ENCODE measurements around the gene MAGI2.

MAGI2 gene

DNA sequence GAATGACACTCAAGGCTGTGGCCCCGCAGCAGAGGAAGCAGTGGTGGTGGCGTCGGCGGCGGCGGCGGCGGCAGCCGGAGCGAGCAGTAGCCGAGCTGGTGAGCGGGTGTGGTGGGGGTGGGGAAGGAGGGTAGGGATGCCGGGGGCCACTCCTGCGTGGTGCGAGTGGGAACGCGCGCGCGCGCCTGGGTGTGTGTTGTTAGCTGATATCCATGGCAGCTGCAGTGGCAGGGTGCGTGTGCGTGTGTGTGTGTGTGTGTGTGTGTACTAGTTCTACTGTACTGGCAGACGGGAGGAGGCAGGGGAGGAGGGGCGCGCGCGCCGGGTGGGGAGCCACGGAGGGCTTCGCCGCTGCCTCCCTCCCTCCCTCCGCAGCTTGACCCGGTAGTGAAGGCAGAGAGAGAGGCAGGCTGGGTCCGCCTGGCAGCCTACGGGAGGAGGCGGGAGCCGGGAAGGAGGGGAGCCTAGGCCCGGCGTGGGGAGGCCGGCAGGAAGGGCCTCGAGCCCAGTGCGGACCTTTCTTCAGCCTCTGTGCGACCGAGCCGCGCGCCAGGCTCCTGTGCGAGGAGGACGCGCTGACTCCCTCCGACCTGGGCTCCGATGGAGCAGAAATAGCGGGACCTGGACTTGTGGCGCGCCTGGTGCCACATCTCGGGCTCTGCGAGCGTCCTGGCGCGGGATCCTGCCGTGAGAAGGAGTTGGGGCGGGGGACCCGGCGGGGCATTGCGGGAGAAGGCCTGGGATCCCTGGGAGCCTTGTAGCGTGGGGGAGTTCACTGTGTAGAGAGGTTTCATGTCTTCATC, at the start of gene MAGI2:
MAGI2 (minus strand) TSS at position 110 of the 803 bp plus-strand sequence. CDS start 347 bp downstream, outside the sequence.
- DNase-seq, result no peak

DNA sequence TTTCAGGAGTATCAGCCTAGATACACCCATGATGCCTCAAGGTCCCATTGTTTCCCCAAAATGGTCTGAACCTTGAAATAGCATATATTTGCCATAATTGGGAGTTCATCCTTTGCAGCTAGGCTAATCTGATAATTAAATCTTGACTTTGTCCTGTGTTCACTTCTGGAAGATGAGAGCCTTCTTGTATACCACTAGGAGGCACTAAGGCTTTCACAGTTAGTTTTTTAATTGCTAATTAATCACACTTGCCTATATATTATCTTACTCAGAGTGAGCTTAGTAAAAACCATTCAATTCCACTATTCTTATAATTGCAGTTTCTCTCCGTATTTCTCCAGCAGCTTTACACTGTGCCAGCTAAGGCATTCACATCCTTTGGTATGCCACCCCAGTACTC, 48.7 kb upstream of the MAGI2 start:
- DNase-seq, result no peak

DNA sequence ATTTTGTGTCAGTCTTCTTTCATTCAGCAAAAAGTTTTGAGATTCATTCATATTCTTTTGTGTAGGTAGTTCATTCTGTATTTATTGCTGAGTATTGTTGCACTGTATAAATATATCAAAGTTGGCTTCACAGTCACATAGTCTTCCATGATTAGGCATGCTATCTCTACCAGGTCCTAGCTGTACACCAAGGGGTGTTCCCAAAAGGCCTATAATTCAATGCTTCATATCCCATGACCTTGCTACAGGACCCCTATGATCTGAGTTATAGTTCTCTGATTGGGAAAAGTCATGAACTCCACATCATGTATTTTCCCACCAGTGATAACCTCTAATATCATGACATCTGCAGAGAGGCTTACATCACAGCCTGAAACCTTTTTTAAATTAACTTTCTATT, 47.3 kb upstream of the MAGI2 start:
- no peak for DNase-seq

DNA sequence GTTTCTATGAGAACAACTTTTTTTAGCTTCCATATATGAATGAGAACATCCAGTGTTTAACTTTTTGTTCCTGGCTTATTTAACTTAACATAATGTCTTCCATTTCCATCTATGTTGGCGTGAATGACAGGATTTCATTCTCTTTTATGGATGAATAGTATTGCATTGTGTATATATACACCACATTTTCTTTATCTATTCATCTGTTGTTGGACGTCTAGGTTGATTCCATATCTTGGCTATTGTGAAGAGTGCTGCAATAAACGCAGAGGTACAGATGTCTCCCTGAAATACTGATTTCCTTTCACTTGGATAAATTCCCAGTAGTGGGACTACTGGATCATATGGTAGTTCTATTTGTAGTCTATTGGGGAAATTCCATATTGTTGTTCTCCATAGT, 44.3 kb upstream of the MAGI2 start:
- no peak for DNase-seq

DNA sequence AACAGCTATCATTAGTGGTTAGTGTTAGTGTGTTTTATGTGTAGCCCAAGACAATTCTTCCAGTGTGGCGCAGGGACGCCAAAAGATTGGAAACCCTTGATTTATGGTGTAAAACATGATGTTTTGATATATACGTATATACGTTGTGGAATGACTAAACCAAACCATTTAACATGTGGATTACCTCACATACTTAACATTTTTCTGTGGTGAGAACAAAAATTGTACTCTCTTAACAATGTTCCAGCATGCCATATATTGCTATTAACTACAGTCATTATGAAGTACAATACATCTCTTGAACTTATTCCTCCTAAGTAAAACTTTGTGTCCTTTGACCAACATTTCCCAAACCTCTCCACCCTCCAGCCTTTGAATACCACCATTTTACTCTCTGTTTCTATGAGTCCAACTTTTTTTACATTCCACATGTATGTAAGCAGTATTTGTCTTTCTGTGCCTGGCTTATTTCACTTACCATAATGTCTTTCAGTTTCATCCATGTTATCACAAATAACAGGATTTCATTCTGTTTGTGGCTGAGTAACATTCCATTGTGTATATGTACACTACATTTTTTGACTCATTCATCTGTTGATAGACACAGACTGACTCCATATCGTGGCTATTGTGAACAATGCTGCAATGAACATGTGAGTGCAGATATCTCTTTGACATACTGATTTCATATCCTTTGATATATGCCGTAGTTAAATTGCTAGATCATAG, 42.2 kb upstream of the MAGI2 start:
- no peak for DNase-seq

DNA sequence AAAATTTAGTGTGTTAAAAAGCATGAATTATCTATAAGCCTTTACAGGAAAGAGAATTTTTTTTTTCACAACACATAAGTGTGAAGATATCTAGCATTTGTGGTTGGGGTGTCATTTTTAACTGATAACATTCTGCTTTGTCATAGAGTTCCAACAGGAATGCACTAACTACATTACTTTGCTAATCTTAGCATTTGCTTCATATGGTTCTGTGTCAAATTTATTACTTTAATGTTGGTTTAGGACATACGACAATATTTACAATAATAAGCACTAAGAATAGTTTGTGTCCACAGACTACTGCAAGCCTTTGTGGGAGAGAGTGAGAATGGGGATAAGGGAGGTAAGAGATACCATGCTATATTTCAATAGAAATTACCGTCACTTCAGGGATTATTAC, 40.6 kb upstream of the MAGI2 start:
- no peak for DNase-seq

DNA sequence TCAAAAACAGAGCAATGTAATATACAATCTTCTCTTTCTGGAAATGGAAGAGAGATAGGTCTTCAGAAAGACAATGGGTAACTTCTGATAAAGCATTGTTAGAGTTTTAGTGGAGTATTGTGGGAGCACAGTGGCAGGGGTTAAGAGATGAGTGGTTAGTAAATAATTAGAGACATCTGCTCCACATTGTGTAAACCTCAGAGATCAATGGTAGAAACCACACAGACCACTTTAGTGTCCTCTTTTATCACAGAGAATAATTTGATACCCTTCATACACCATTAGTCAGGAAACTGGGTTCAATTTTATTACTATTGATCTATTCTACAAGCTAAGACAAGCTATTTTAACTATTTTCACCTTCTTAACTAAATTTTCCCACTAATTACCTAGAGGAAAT, 35.9 kb upstream of the MAGI2 start:
- no peak for DNase-seq

DNA sequence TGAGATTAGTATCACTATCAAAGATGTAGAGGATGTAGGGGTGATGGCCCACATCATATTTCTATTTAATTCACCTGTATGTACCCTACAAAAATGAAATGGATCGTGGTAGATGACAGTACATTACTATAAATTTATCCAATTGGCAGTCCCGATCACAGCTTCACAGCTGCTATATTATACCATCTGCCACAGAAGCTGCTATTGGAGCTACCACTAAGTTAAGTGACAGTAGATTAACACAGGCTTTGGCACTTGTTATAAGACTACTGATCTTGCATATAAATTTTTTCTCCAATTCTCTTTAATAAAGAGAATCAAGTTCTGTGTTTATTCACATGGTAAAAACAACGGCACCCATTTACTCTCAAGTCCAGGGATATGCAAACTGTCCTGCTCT, 24.9 kb upstream of the MAGI2 start:
- no peak for DNase-seq

DNA sequence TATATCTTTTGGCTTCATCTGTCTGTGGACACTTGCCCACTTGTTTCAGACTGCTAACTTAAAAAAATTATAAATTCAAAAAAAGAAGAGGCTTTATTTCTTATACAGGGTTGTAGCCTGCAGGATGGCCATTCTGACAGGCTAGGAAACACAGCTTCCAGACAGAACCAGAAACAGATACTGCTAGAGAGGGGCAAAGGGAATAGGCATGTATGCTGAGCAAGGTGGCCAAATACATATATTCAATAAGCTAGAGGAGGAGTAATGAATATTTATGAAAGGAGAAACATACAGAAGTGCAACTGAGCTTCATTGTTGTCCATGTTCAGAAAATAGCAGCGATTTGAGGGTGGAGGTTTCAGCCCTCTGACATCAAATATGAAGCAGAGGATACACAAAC, 22.0 kb upstream of the MAGI2 start:
- no peak for DNase-seq

DNA sequence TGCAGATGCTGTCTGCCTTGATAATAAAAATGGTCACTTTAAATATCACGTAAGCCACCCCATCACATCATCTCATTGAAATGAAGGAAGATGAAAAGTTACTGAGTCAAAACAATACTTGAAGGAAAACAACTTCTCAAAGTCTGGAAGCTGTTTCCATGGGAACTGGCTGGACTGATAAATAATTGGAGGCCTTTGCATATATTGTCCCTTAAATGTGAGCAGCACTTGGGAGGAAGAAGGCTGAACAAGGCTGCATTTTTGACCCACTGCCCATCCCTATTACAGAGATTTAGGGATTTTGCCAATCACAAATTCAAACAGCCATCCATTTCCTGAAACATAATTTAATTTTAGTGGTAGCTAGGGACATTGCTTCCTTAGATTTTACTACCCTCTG, 18.2 kb upstream of the MAGI2 start:
- no peak for DNase-seq

DNA sequence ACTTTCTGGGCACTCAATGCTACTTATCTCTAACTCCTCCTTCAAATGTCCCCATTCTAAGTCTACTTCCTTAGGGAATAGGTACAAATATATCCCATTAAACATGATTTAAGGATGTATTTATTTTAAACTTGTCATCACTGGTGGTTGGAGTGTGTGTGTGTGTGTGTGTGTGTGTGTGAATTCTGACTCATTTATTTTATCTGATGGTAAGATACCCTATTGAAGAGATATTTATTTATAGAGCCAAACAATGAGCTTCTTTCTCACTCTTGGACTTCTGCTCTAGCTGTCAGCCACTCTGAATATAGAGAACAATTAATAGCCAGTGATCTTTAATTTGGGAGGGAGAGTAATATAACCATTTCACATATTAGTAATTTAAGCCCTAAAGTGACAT, 17.8 kb upstream of the MAGI2 start:
- no peak for DNase-seq

DNA sequence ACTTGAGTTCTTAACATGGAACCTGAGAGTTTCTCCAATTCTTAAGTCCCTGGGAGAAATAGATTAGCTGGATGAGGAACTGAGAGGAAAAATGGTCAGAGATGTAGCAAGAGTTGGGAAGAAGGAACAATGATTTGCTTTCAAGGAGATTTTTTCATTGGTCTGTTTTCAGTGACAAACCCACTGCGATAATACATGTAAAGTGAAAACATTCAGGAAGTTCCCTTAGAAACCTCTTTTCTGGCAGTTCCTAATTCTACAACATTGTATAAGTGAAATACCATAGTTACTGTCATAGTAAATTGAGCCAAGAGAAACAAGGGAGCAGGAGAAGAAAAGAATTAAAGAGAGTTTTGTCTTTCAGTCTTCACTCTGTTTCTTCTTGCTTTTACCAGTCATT, 12.1 kb upstream of the MAGI2 start:
- no peak for DNase-seq

DNA sequence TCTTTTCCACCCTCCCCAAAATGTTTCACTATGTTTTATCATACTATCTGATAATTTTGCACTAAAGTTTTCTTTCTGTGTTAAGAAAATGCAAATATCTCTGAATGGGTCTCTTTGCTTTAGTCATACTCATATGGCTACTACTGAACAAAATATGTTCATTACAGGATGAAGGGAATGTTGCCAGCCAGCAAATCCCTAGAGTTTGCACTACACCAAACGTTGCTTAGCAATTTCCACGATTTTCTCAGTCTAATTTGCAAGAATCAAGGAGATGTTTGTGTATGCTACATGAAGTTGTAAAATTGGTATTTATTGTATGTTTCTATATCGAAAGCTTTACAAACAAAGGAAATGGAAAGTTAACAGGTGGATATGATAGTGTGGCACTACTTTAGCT, 10.6 kb upstream of the MAGI2 start:
- peak; percentile 4 for DNase-seq

DNA sequence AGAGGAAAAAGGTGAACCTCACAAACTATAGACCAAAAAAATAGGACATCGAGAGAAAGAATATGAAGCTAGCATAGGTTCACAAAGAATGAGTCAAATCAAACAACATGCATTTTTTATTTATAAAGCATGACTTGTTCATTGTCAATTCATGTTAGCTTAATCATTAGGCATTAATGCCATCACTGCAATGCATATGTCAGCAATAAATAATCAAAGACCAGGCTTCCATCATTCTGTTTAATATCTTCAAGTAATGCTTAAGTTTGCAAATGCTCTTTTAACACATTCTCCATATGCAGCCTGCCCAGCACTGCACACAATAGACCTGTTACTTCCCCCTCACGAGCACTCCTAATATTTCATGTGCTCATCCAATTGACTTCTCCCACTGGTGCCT, 8.9 kb upstream of the MAGI2 start:
- no peak for DNase-seq

DNA sequence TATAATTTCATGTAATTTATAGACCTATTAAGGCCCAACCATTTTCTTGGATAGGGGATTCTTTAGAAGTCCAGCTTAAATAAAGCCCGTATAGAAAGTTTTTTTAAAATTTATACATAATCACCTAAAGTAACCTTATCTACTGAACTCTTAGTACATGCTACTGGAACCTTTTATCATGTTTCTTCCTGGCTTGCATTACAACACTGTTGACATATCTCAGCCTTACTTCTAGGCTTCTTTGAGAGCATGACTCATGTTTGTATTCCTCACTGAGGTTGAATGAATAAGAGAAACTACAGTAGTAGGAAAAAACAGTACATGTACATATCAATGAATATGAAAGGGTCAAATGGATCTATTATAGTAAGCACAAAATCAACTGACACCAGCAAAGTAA, 8.2 kb upstream of the MAGI2 start:
- DNase-seq, result no peak

DNA sequence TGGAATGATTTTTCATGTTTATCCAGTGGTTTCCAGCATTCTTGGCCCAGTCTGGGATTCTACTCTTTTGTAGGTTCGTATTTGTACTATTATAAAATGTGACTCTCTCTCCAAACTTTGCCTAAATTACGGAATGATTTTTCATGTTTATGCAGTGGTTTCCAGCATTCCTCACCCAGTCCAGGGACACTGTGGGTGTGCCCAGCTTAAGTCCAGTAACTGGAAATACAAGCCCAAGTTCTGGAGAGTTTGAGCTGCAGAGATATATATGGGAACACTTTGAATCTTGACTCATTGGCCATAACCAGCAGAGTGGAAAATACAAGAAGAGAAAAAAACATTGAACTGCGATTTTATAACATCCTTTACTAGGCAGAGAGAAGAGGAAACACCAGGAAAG, 5.9 kb upstream of the MAGI2 start:
- DNase-seq, result no peak

DNA sequence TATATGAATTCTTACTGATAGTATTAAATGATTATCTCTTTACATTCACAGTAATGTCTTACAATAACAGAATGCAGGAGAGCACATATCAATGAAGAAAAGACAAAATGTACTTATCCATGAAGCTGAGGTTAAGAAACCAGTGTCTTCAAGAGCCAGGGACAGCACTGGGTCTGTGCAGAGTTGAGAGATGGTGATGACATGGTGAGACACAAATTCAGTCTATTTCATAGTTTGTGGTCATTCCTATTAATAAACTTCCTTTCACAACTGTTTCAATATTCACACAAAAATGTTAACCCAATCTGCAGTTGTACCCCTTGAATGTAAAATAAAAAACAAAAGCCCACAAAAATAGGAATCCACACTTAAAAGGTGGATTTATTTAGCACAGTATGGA, 5.3 kb upstream of the MAGI2 start:
- DNase-seq, result no peak

DNA sequence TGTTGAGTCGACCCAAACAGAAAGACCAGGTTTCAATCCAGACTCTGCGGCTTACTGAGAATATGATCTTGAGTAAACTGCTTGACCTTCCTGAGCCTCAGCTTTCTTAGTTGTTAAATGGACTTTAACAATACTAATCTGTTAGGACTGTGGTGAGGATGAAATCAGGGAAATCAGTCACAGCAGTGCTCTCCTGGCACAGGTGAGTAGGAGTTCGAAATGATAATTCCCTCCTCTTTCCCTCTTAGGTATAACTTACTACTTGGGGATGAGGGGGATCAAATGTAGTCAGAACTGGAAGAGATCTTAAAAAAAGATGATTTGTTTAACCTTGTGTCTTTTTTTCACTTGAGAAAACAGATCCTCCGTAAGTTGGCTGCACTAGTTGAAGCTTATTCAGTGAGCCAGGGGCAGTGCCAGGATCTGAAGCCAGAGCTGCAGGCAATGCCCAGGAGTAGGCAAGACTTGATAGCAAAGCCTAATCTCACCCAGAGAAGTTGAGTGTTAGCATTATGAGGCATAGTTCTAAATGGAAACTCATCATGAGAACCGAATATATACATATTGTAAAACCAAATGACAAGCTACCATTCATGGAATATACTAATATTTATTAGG, 1.8 kb upstream of the MAGI2 start:
- DNase-seq, result no peak

DNA sequence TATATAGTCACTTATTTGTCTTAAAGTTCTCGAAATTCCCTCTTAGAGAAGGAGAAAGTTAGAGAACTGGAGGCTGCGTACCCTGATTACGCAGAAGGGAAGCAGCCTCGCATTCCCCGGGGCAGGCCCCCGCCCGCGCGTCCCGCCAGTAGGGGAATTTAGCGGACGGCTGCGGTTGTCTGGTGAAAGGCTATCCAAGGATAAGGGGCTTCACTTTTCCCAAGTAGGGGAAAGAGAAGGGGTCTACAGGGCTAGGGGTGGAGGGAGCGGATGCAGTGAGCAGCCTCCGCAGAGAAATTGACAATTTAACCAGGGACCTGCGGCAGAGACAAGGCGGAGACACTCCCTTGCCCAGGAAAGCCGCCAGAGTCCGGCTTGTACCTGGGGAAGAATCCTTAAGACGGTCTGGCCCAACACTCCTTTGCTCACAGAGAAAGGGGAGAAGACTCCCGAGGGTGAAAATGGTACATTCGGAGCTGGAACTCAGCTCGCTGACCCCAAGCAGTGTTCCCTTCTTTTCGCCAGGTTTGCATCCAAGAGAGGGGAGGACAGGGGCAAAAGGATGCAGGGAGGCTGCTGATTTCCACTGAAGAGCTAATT, 994 bp upstream of the MAGI2 start:
- DNase-seq, result no peak

DNA sequence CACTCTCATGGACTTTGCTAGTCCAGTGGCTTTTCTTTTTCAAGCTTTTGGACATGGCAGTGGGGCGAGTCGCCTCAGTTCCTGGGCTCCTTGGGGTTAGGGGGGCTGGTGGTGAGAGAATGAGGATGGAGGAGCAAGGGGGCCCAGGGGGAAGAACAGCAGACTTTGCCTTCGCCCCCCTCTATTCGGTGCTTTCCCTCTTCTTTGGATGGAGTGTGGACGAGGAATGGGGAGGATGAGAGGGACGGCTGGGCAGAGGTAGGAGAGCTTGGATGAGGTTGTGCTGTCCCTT, 255 bp downstream of the MAGI2 start:
- no peak for DNase-seq

DNA sequence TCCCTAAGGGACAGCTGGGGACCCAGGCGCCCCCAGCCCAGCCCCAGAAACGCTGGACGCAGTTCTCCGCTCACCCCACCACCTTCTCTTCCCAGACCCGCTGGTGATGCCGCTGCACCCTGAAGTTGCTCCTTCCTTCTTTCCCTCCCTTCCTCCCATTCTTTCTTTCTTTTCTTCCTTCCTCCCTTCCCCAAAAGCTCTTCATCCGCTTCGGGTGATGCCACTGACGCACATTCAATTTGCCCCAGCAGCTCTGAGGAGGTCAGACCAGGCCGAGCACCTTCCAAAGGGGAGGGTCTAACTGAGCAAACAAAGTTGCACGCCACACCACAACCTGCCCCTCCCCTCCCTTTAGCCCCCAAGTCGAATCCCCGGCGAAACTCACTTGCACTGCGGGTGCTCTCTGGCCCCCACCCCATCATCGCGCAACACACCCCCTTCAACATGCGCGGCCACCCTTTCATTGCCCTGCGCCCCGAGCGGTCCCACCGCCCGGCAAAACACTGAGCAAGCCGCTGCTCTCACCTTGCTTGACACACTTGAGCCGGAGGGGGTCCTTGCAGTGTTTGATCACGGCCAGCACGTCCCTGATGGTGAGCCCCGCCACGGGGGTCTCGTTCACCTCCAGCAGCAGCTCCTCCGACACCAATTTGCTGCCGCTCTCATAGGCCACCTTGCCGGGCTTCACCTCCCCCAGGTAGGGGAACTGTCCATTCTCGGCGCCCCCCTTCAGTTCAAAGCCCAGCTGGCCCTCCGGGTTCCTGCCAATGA, 787 bp downstream of the MAGI2 start:
- no peak for DNase-seq

DNA sequence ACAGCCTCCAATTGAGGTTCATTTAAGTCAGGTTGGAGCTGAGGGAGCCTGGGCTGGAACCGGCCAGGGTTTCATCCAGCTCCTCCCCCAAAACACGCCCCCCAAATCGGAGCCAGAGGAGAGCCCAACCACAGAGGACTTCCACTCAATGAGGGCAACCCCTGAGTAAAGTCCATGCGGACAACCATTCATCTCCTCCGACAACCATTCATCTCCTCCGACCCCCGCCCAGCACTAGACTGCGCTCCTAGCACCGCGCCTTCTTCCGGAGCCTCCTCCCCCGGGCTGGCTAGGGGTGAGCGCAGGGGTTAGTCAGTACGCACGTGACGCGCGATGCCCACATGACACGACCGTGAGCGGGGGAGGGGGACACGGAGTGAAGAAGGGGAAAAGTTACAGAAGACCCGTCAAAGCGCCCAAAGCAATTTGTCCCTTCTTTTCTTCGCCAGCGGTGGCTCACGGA, 1.4 kb downstream of the MAGI2 start:
- no peak for DNase-seq

DNA sequence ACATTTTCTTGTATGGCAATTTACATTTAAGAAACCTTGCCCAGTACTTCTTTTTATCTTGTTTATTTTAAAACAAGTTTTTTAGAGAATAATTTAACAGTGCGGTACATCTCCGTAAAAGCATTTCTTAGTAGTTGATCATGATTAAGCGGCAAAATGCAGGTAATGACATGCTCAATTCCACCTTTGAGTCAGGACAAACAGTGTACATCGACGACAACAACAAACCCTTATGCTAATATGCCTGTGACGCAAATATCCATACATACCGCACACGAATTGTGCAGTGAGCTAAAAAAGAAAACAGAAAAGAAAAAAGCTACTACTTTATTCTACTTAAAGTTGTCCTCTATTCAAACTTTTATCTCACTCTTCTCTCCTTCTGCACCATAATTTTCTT, 1.9 kb downstream of the MAGI2 start:
- DNase-seq, result no peak
